Testis (tissue), 3 donors: Measurements from ENCODE around the gene PHLDB3. TPM values are rescaled to one million over a fixed set of nuclear protein-coding genes. Genes with fewer than 3 reads are reported as not detected.

Experiments
- DNase-seq: peaks from one replicate; pipeline ENCODE4 v3.0.0-alpha.2; 2019
- H3K27ac ChIP-seq, 2 donors: fragments of 200-600 bp; sonication (generic); one replicate each; pipeline ENCODE4 v1.5.1; 2019
- H3K27me3 ChIP-seq: fragments of 200-600 bp; sonication (generic); one replicate; pipeline ENCODE4 v1.5.1; 2019
- H3K36me3 ChIP-seq: fragments of 200-600 bp; sonication (generic); one replicate; pipeline ENCODE4 v1.5.1; 2017; ENCODE audit warnings: low read depth; ENCODE audit errors: missing control alignments
- H3K4me1 ChIP-seq: fragments of 200-600 bp; sonication (generic); one replicate; pipeline ENCODE4 v1.5.1; 2019
- H3K4me3 ChIP-seq, 2 donors: fragments of 200-600 bp; sonication (generic); one replicate each; pipeline ENCODE4 v1.5.1; 2017 to 2019
- H3K9me3 ChIP-seq: fragments of 200-600 bp; sonication (generic); one replicate; pipeline ENCODE4 v1.5.1; 2017
- POLR2A ChIP-seq: fragments of 450-650 bp; IDR thresholded peaks from one replicate; pipeline ENCODE4 v1.6.1; 2017; ENCODE audit warnings: antibody characterized with exemption, mild to moderate bottlenecking, moderate library complexity
- WGBS, 2 donors: methylation state at CpG; one replicate each; pipeline ENCODE4 v1.1.5; 2018; 5-methylcytosine and 5-hydroxymethylcytosine counted together
- intact Hi-C: fragments of 100-400 bp; cut with DNase I; formaldehyde crosslinking; loops from one replicate; pipeline ENCODE4 v1.15.1; 2023; ENCODE audit warnings: low total_unique reads
- polyA plus RNA-seq: library from polyadenylated mRNA; stranded (reverse); fragments of 350-450 nt; fragmentation: Illumina TruSeq; extraction: RNeasy Lipid Tissue Mini Kit (QIAGEN cat#74804); gene quantifications from one replicate; pipeline ENCODE4 v1.2.3, GENCODE V29; 2014; ENCODE audit warnings: low read depth, low replicate concordance; ENCODE audit not compliant: insufficient read depth
- total RNA-seq, 2 donors: library from RNA; depleted of rRNA; stranded (reverse); fragments of >200 nt; gene quantifications; one replicate each; pipeline ENCODE4 v1.2.3, GENCODE V29; 2016
- TF ChIP-seq, protein P1 (sequence below), 3 experiments: fragments of 450-650 bp in 2 of 3; fragments of 200-600 bp in 1 of 3; sonication (generic) in 1 of 3; IDR thresholded peaks; one replicate each; pipeline ENCODE4 v1.5.1; 2016 to 2019; ENCODE audit warnings: antibody characterized with exemption in 3 of 3, mild to moderate bottlenecking in 2 of 3, moderate library complexity in 1 of 3

Gene PHLDB3
- total and polyA plus RNA-seq, 3 donors from 2014 or later, result 27.1 to 62.2 (median 28.3) TPM

DNA sequence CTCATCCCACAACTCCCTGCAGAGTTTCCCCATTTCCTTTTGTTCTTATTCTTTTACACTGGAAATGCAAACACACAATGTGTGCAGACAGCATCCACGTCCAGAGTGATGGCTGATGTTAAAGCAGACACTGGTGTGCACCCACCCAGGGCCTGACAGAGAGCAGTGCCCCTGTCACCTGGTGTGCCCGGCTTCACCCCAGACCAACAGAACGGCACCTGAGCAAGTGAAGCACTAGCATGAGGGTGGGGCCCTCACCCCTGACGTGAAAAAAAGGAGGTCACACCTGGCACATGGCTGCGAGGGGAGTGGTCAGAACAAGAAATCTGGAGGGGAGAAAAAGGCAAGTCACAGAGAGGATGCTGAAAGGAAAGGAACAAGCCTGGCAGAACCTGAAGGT, 40.7 kb upstream of the PHLDB3 start:
- H3K9me3 ChIP-seq, result no peaks in the 10 kb centered on the region
- H3K36me3 ChIP-seq, result no peaks in the 10 kb centered on the region
- intact Hi-C loops, result no loop called here
- H3K4me1 ChIP-seq, result no peaks in the 10 kb centered on the region
- H3K4me3 ChIP-seq, result no peak overlapping the region
- H3K27ac ChIP-seq, result no peak overlapping the region
- DNase-seq, result no peak
- TF ChIP-seq, protein P1, sequence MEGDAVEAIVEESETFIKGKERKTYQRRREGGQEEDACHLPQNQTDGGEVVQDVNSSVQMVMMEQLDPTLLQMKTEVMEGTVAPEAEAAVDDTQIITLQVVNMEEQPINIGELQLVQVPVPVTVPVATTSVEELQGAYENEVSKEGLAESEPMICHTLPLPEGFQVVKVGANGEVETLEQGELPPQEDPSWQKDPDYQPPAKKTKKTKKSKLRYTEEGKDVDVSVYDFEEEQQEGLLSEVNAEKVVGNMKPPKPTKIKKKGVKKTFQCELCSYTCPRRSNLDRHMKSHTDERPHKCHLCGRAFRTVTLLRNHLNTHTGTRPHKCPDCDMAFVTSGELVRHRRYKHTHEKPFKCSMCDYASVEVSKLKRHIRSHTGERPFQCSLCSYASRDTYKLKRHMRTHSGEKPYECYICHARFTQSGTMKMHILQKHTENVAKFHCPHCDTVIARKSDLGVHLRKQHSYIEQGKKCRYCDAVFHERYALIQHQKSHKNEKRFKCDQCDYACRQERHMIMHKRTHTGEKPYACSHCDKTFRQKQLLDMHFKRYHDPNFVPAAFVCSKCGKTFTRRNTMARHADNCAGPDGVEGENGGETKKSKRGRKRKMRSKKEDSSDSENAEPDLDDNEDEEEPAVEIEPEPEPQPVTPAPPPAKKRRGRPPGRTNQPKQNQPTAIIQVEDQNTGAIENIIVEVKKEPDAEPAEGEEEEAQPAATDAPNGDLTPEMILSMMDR (IDR thresholded peaks at IDR 0.05), result no peak
- no peak for TF ChIP-seq POLR2A
- no peaks in the 10 kb centered on the region for H3K27me3 ChIP-seq
- WGBS, 2 donors, result 88 to 94% methylated on average over 5 of the region's 5 CpGs

GRCh38 chr19:43544077-43544476, 39.5 kb upstream of the PHLDB3 start:
- intact Hi-C loops, result no loop called here
- H3K27ac ChIP-seq, result no peak overlapping the region
- H3K27me3 ChIP-seq, result no peaks in the 10 kb centered on the region
- no peaks in the 10 kb centered on the region for H3K36me3 ChIP-seq
- TF ChIP-seq POLR2A, result no peak
- TF ChIP-seq, protein P1 (IDR thresholded peaks at IDR 0.05), result no peak
- 94 to 95% methylated on average over 5 to 9 of the region's 9 CpGs for WGBS, 2 donors
- no peaks in the 10 kb centered on the region for H3K4me1 ChIP-seq
- H3K4me3 ChIP-seq, result no peak overlapping the region
- no peak for DNase-seq
- no peaks in the 10 kb centered on the region for H3K9me3 ChIP-seq

DNA sequence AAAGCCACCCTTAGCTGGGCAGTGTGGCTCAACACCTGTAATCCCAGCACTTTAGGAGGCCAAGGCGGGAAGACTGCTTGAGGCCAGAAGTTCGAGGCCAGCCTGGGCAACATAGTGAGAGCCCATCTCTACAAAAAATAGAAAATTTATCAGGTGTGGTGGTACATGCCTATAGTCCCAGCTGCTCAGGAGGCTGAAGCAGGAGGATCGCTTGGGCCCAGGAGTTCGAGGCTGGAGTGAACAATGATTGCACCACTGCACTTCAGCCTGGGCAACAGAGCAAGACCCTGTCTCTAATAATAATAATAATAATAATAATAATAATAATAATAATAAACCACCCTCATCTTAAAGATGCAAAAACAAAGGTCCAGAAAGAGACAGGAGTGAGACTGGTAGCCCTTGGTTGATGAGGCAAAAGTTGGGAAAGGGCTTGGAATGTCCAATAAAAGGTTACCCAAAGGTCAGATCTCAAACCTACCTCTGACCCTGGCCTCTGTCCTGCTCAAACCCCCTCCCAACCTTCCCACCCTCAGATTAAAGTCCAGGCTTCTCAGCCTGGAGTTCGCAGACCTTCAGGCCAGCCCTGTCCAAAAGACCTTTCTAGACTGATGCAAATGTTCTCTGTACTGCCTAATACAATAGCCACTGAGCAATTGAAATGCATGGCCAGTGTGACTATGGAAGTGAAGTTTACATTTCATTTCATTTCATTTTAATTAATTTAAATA, 37.5 kb upstream of the PHLDB3 start:
- TF ChIP-seq POLR2A, result no peak
- TF ChIP-seq, protein P1 (IDR thresholded peaks at IDR 0.05), result no peak
- no peaks in the 10 kb centered on the region for H3K27me3 ChIP-seq
- H3K27ac ChIP-seq, result no peak overlapping the region
- no peak for DNase-seq
- H3K4me1 ChIP-seq, result no peaks in the 10 kb centered on the region
- H3K36me3 ChIP-seq, result no peaks in the 10 kb centered on the region
- peaks cover 6% of the 10 kb centered on the region for H3K9me3 ChIP-seq
- no peak overlapping the region for H3K4me3 ChIP-seq
- intact Hi-C loops, result no loop called here
- 94 to 100% methylated on average over 5 of the region's 5 CpGs for WGBS, 2 donors

DNA sequence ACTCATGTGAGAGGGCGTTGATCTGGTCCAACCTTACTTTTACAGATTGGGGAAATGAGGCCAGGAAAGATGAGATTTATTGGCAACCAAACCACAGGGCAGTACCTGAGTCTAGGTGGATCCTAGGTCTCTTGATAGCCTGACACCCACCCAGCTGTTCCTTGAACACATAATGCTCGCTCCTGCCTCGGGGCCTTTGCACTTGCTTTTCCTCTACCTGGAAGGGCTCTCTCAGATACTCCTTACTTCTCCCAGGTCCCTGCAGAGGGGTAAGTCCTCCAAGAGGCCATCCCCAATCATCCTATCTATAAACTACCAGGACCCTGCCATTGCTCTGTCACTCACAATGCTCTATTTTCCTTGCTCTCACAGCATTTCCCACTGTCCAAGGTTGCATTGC, 35.8 kb upstream of the PHLDB3 start:
- Histone ChIP-seq H3K27ac (no peak overlapping the region), H3K4me1 (no peaks in the 10 kb centered on the region), H3K9me3 (peaks cover 6% of the 10 kb centered on the region), H3K36me3 (no peaks in the 10 kb centered on the region), H3K4me3 (no peak overlapping the region), H3K27me3 (no peaks in the 10 kb centered on the region)
- TF ChIP-seq, protein P1 (IDR thresholded peaks at IDR 0.05), result no peak
- no peak for TF ChIP-seq POLR2A
- no peak for DNase-seq
- 95 to 97% methylated on average over 3 of the region's 3 CpGs for WGBS, 2 donors
- intact Hi-C loops, result no loop called here

DNA sequence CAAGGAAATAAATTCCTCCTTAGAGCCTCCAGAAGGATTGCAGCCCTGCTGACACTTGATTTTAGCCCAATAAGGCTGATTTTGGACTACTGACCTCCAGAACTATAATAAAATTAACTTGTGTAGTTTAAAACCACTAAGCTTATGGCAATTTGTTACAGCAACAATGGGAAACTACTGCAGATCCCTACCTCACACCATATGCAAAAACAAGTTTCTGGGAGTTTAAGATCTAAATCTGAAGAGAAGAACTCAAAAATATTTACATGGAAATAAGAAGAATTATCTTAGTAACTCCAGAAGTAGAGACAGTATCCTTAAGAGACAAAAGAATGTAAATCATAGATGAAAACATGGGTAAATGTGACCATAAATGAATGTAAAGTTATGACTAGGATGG, 34.4 kb upstream of the PHLDB3 start:
- no peak overlapping the region for H3K4me3 ChIP-seq
- H3K4me1 ChIP-seq, result peaks cover 5% of the 10 kb centered on the region
- H3K27ac ChIP-seq, result no peak overlapping the region
- DNase-seq, result no peak
- H3K27me3 ChIP-seq, result no peaks in the 10 kb centered on the region
- TF ChIP-seq, protein P1 (IDR thresholded peaks at IDR 0.05), result no peak
- TF ChIP-seq POLR2A, result no peak
- H3K9me3 ChIP-seq, result peaks cover 6% of the 10 kb centered on the region
- H3K36me3 ChIP-seq, result no peaks in the 10 kb centered on the region
- intact Hi-C loops, result no loop called here
